HG03135 (cell line): ENCODE measurements around the gene OPN4.
"Not testable (repeated sequence)": the region's sequence is repeated elsewhere in the genome, so short reads cannot be mapped to it uniquely, and the experiment has no call there.

ENCODE experiments used
- ATAC-seq: cut with Tn5 transposase; IDR thresholded peaks from one replicate; pipeline ENCODE4 v1.9.1; 2021; ENCODE audit warnings: mild to moderate bottlenecking, moderate library complexity; ENCODE audit not compliant: unreplicated experiment

The OPN4 gene, protein sequence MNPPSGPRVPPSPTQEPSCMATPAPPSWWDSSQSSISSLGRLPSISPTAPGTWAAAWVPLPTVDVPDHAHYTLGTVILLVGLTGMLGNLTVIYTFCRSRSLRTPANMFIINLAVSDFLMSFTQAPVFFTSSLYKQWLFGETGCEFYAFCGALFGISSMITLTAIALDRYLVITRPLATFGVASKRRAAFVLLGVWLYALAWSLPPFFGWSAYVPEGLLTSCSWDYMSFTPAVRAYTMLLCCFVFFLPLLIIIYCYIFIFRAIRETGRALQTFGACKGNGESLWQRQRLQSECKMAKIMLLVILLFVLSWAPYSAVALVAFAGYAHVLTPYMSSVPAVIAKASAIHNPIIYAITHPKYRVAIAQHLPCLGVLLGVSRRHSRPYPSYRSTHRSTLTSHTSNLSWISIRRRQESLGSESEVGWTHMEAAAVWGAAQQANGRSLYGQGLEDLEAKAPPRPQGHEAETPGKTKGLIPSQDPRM

DNA sequence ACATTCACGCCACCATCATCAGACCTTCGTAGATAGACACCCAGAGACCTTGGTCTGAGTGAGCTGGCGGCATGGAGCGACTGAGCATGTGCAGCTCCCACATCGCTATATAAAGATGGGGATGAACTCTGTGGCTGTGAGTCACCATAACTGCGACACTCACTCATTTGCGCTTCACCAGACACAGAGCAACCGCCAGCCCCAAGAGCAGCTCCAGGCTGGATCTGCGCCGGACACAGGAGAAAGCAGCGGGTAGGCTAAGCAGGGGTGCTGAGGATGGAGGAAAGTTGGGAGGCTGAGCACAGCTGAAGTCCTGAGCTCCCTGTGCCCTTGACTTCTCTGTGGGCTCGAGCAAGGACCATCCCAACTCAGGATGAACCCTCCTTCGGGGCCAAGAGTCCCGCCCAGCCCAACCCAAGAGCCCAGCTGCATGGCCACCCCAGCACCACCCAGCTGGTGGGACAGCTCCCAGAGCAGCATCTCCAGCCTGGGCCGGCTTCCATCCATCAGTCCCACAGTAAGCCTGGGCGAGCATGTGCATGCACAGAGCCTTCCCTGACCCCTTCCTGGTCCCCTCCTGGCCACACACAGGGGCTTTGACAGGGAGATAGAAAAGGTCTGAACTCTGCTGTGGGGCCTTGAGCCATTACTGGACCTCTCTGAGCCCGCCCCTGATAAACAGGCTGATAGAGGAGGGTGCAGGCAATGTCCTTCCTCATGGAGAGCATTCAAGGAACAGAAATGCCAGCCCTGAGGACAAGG, at the start of gene OPN4:
Gene OPN4, plus strand, starts transcription at position 137 of the 762 bp plus-strand sequence. Its CDS starts 237 bp downstream, at position 374.
- no peak for ATAC-seq

DNA sequence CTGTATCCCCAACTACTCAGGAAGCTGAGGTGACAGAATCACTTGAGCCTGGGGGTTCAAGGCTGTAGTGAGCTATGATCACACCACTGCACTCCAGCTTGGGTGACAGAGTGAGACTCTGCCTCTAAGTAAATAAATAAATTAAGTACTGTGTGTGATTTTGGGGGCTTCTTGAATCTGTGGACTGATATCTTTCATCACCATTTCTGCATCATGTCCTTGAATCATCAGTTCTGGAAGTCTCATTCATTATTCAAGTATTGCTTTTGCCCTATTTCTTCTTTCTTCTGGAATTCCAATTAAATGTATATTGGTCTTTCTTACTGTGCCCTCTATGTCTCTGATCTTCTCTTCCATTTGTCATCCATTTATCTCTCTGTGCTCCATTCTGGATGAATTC, 46.7 kb upstream of the OPN4 start:
- no peak for ATAC-seq

GRCh38 chr10:86609920-86610319, 44.4 kb upstream of the OPN4 start:
- ATAC-seq, result no peak

DNA sequence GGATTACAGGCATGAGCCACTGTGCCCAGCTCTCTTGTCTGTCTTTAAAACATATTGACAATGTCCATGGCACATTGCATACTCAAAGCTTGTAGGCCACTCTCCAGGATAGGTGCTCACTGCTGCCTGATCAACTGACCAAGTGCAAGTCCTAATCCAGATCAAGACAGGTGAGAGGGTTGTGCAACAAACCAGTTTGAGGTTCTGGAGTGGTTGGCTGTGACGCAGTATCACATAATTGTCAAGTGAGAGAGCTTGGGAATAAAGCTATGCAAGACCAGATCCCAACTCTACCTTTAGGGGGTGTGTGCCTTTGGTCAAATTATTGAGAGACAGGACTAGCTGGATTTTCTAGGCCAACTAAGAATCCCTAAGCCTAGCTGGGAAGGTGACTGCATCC, 43.0 kb upstream of the OPN4 start:
- no peak for ATAC-seq

GRCh38 chr10:86613096-86613495, 41.3 kb upstream of the OPN4 start:
- no peak for ATAC-seq

GRCh38 chr10:86613905-86614304, 40.4 kb upstream of the OPN4 start:
- ATAC-seq, result no peak

DNA sequence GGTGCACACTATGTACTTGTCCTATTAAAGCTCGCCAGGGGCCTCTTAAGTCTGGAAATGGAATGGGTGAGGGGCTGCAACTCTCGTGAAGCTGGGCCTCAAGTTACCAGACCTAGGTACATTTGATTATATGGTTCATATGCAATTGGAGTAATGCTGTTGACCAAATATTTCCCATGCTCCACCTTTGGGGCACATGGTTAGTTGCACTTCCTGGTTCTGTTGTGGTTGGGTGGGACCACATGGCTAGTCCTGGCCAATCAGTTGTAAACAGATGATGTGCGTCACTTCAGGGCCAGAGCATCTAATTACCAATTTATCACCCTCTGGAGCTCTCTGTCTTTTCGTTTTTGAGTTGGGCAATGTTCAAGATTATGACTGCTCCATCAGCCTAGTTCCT, 39.5 kb upstream of the OPN4 start:
- ATAC-seq, result no peak

DNA sequence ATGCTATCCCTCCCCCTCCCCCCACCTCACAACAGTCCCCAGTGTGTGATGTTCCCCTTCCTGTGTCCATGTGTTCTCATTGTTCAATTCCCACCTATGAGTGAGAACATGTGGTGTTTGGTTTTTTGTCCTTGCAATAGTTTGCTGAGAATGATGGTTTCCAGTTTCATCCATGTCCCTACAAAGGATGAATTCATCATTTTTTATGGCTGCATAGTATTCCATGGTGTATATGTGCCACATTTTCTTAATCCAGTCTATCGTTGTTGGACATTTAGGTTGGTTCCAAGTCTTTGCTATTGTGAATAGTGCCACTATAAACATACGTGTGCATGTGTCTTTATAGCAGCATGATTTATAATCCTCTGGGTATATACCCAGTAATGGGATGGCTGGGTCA, 37.1 kb upstream of the OPN4 start:
- not testable (repeated sequence) for ATAC-seq

GRCh38 chr10:86628311-86628710, 26.0 kb upstream of the OPN4 start:
- ATAC-seq, result no peak

DNA sequence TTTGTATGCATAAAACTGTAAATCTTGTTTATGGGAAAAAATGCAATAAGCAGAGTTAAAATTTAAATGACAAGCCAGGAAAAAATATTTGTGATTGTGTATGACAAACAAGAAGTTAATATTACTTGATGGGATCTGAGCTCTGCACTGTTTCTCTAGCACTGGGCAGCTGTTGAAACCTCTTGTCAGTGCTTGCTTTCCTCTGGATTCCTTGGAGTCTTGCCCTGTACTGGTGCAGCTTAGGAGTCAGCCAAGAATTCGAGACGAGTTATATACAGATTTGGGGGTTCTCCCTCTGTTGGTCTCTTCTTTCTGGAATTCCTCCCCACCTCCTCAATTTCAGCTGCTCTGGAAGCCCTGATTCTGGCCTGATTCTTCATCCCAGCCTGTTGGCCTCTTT, 24.3 kb upstream of the OPN4 start:
- ATAC-seq, result no peak

DNA sequence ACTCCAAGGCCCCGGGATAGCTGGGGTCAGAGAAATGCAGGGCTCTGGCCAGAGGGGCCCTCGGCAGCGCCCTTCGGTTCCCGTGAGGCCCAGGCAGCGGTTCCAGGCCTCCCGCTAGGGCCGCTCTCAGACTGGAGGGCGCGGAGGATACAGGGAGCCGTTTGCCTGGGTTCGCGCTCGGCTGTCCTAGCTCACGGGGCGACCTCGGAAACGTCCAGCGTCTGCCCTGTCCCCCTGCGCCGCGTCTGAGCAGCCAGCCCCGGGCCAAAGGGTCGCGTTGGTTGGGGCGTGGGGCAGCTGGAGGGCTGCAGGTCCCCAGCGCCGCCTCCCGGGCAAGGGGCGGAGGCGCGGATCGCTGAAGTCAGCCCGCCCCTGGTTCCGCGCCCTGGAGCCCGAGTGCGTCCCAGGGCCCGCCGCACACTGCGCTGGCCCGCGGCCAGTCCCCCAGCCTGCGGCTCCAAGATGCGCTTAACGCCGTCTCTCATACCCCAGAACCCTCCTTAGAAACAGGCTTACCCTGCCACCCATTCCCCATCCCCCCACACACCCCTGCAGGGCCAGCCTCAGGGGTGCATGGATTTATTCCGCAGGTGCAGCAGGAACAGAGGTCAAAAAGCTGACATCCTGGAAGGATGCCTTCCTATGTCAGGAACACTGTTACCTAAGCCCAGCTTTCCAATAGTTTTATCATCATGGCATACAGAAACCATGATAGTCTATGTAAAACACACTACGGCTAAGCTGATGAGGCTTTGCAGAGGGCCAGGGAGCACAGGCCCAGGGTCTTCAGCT, 22.1 kb upstream of the OPN4 start:
- ATAC-seq, result no peak

GRCh38 chr10:86632951-86633350, 21.4 kb upstream of the OPN4 start:
- ATAC-seq, result no peak

DNA sequence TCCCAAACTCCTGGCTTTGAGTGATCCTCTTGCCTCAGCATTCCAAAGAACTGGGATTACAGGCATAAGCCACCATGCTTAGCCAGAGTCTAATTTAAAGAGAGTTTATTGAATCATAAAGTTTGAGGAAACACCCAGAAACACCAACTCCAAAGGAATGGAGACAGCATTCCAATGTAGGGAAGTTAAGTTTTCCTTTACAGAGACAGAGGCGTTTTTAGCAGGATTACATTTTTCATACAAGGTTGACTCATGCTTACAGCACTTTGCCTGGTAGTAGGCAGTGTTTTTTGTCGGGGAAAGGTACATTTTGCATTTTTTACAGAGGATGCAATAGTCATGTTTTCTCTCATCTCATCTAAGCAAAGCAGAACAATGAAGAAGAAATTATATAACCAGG, 18.9 kb upstream of the OPN4 start:
- no peak for ATAC-seq

GRCh38 chr10:86636311-86636710, 18.0 kb upstream of the OPN4 start:
- no peak for ATAC-seq

GRCh38 chr10:86642021-86642420, 12.3 kb upstream of the OPN4 start:
- no peak for ATAC-seq

DNA sequence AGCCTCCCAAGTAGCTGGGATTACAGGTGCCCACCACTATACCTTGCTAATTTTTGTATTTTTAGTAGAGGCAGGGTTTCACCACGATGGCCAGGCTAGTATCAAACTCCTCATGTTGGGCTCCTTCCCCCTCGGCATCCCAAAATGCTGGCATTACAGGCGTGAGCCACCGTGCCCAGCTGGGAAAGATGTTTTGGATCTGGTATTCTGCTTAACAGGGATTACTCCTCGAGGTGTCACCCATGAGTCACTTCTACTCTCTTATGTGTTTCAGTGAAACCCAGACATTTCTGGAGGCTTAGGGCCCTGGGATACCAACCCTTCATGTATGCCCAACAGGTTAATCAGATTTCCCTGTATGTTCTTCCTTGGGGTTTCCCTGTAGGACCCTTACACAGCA, 11.8 kb upstream of the OPN4 start:
- ATAC-seq, result no peak

- ATAC-seq, result peak; percentile 47
These were observed 10.1 kb upstream of the OPN4 start for GRCh38 chr10:86644152-86644793.

DNA sequence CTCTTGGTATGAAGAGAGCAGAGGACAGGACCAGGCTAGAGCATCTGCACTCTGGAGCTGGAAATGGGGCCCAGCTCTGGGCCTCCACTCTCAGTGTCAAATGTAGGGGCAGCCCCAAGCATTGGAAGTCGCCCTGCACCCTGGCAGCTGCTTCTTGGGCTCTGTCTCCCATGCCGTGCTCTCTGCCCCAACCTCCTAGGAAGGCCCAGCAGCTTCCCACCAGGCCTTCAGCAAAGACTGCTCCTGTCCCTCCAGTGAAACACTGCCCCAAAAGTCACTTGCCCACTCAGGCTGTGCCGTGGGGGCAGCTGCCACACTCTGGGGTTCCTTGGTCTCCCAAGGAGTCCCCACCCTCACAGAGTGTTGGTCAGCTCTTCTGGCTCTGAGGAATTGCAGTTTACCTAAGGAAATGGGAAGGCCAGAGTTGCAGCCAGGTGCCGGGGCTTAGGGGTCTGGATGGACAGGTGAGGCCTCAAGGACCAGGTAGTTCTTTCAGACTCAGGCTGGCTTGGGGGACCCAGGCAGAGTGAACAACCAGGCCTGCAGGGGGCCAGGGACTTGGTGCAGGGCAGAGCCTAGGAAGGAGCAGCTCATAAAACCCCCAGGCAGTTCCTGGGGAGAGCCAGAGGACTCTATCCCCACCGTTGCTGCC, 9.4 kb upstream of the OPN4 start:
- no peak for ATAC-seq

DNA sequence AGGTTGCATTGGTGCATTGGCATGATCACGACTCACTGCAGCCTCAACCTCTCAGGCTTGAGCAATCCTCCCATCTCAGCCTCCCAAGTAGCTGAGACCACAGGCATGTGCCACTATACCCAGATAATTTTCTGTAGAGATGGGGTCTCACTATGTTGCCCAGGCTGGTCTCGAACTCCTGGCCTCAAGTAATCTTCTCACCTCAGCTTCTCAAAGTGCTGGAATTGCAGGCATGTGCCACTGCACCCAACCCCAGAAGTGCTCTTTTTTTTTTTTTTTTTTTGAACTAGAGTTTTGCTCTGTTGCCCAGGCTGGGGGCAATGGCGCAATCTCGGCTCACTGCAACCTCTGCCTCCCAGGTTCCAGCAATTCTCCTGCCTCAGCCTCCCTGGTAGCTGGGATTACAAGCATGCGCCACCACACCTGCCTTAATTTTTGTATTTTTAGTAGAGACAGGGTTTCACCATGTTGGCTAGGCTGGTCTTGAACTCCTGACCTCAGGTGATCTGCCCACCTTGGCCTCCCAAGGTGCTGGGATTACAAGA, 8.7 kb upstream of the OPN4 start:
- not testable (repeated sequence) for ATAC-seq

DNA sequence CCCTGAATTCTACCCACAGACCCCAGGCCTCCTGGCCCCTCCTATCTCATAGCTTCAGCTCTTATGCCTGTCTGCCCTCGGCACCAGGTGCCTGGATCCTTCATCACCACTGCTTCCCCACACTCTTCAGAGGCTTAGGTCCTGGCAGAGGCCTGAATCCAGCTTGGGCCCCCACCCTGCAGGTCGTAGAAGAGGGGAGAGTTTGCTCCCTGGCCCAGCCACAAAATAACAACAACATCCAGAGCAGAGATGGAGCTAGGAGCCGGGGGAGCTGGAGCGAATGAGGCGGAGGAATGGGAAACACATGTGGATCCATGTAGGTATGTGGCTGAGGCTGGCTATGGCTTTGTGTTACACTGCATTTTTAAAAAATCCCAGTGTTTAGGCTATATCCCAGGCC, 7.8 kb upstream of the OPN4 start:
- no peak for ATAC-seq
